GM19099 (cell line): Measurements from ENCODE around the gene PAK4.

Experiments
- POLR2A ChIP-seq: IDR thresholded peaks from 3 replicates; pipeline ENCODE4 v1.6.1; 2011; ENCODE audit warnings: low read depth; ENCODE audit not compliant: insufficient read length; ENCODE audit errors: extremely low read depth

The PAK4 gene

GRCh38 chr19:39122934-39123731 lies 2.5 kb upstream of the PAK4 start:
- no peak for TF ChIP-seq POLR2A

- TF ChIP-seq POLR2A: no peak
These were observed 1.3 kb upstream of the PAK4 start for GRCh38 chr19:39124136-39124764.

- no peak for TF ChIP-seq POLR2A
These were observed 410 bp upstream of the PAK4 start for GRCh38 chr19:39125199-39125553.

GRCh38 chr19:39126312-39127187 lies 964 bp downstream of the PAK4 start:
- no peak for TF ChIP-seq POLR2A

- no peak for TF ChIP-seq POLR2A
These were observed 2.4 kb downstream of the PAK4 start for GRCh38 chr19:39127812-39128515.

GRCh38 chr19:39128516-39129079 lies 3.0 kb downstream of the PAK4 start:
- TF ChIP-seq POLR2A: no peak

- TF ChIP-seq POLR2A: no peak
These were observed 3.5 kb downstream of the PAK4 start for GRCh38 chr19:39129116-39129515.

- no peak for TF ChIP-seq POLR2A
These were observed 5.0 kb downstream of the PAK4 start for GRCh38 chr19:39130337-39131254.

GRCh38 chr19:39131255-39131755 lies 5.7 kb downstream of the PAK4 start:
- no peak for TF ChIP-seq POLR2A

GRCh38 chr19:39132344-39132969 lies 6.9 kb downstream of the PAK4 start:
- TF ChIP-seq POLR2A: no peak

- no peak for TF ChIP-seq POLR2A
These were observed 8.1 kb downstream of the PAK4 start for GRCh38 chr19:39133431-39134270.

- no peak for TF ChIP-seq POLR2A
These were observed 10.1 kb downstream of the PAK4 start for GRCh38 chr19:39135701-39136100.

GRCh38 chr19:39136225-39136940 lies 10.8 kb downstream of the PAK4 start:
- TF ChIP-seq POLR2A: no peak
